HEK293 (cell line): ENCODE results near the gene SLC7A11.

Experiments used
- CTCF ChIA-PET: fragments of 350-600 bp; formaldehyde crosslinking; extraction: SDS; loops from one replicate; lab custom pipeline; 2021; ENCODE audit warnings: antibody characterized with exemption; lab: Yijun Ruan, JAX
- POLR2A ChIA-PET: fragments of 300-600 bp; formaldehyde crosslinking; extraction: SDS; loops from one replicate; lab custom pipeline; 2020; ENCODE audit warnings: antibody characterized with exemption, inconsistent platforms; lab: Yijun Ruan, JAX
- H3K27ac ChIP-seq: fragments of 200-500 bp; sonication (Bioruptor generic); 2 replicates; pipeline ENCODE4 v1.5.1; 2014; ENCODE audit warnings: low read depth, low read length, control low read depth, inconsistent platforms; ENCODE audit errors: extremely low read depth
- H3K36me3 ChIP-seq, 2 experiments: fragments of 200-500 bp in 1 of 2; sonication (Bioruptor generic) in 1 of 2; 1 replicate in 1 of 2; 2 replicates in 1 of 2; pipeline ENCODE4 v1.5.1; 2014 to 2017; ENCODE audit warnings: inconsistent platforms in 2 of 2, low read length in 2 of 2; ENCODE audit not compliant: control insufficient read depth in 2 of 2, insufficient read depth in 1 of 2
- H3K4me1 ChIP-seq: fragments of 200-500 bp; sonication (Bioruptor generic); 2 replicates; pipeline ENCODE4 v1.5.1; 2014; ENCODE audit warnings: mild to moderate bottlenecking, low read length, inconsistent platforms; ENCODE audit not compliant: control insufficient read depth, insufficient read depth
- H3K4me3 ChIP-seq: 2 replicates; pipeline ENCODE4 v1.5.1; 2011; ENCODE audit warnings: low read depth, mild to moderate bottlenecking, control low read depth, low read length, moderate library complexity
- H3K9me3 ChIP-seq: fragments of 200-500 bp; sonication (Bioruptor generic); 2 replicates; pipeline ENCODE4 v1.5.1; 2014; ENCODE audit warnings: low read depth, low read length, inconsistent platforms; ENCODE audit not compliant: control insufficient read depth, insufficient read depth
- GFI1B ChIP-seq: fragments of 450-650 bp; formaldehyde crosslinking; IDR thresholded peaks from 2 replicates; pipeline ENCODE4 v1.5.1; 2016; ENCODE audit warnings: missing biosample characterization, missing genetic modification characterization
- GLI2 ChIP-seq: fragments of 450-650 bp; formaldehyde crosslinking; IDR thresholded peaks from 2 replicates; pipeline ENCODE4; 2017; ENCODE audit warnings: missing biosample characterization, missing genetic modification characterization, low read depth, borderline replicate concordance
- KLF16 ChIP-seq: fragments of 450-650 bp; formaldehyde crosslinking; IDR thresholded peaks from 2 replicates; pipeline ENCODE4 v1.5.1; 2017; ENCODE audit warnings: missing biosample characterization, missing genetic modification characterization
- KLF9 ChIP-seq: fragments of 450-650 bp; formaldehyde crosslinking; IDR thresholded peaks from 2 replicates; pipeline ENCODE4 v1.5.1; 2016; ENCODE audit warnings: missing biosample characterization, missing genetic modification characterization, low read depth
- OSR2 ChIP-seq: fragments of 450-650 bp; formaldehyde crosslinking; IDR thresholded peaks from 2 replicates; pipeline ENCODE4 v1.5.1; 2016; ENCODE audit warnings: missing biosample characterization, missing genetic modification characterization
- SP7 ChIP-seq: fragments of 450-650 bp; formaldehyde crosslinking; IDR thresholded peaks from 2 replicates; pipeline ENCODE4 v1.5.1; 2016; ENCODE audit warnings: missing biosample characterization, missing genetic modification characterization
- YY2 ChIP-seq: fragments of 450-650 bp; formaldehyde crosslinking; IDR thresholded peaks from 2 replicates; pipeline ENCODE4 v1.5.1; 2016; ENCODE audit warnings: missing biosample characterization, missing genetic modification characterization
- ZBTB48 ChIP-seq: fragments of 450-650 bp; formaldehyde crosslinking; IDR thresholded peaks from 2 replicates; pipeline ENCODE4 v1.5.1; 2016; ENCODE audit warnings: missing biosample characterization, missing genetic modification characterization
- ZNF112 ChIP-seq: fragments of 450-650 bp; formaldehyde crosslinking; IDR thresholded peaks from 2 replicates; pipeline ENCODE4 v1.5.0; 2017; ENCODE audit warnings: missing biosample characterization, missing genetic modification characterization
- ZNF132 ChIP-seq: fragments of 450-650 bp; formaldehyde crosslinking; IDR thresholded peaks from 2 replicates; pipeline ENCODE4 v1.5.1; 2017; ENCODE audit warnings: missing biosample characterization, missing genetic modification characterization, borderline replicate concordance
- ZNF133 ChIP-seq: fragments of 450-650 bp; formaldehyde crosslinking; IDR thresholded peaks from 2 replicates; pipeline ENCODE4 v1.5.1; 2016; ENCODE audit warnings: missing biosample characterization, missing genetic modification characterization
- ZNF157 ChIP-seq: fragments of 450-650 bp; formaldehyde crosslinking; IDR thresholded peaks from 2 replicates; pipeline ENCODE4 v1.5.1; 2016; ENCODE audit warnings: missing biosample characterization, missing genetic modification characterization
- ZNF354C ChIP-seq: fragments of 450-650 bp; formaldehyde crosslinking; IDR thresholded peaks from 2 replicates; pipeline ENCODE4 v1.5.1; 2016; ENCODE audit warnings: missing biosample characterization, missing genetic modification characterization, low read depth, borderline replicate concordance
- ZNF426 ChIP-seq: fragments of 450-650 bp; formaldehyde crosslinking; IDR thresholded peaks from 2 replicates; pipeline ENCODE4 v1.5.1; 2017; ENCODE audit warnings: missing biosample characterization, missing genetic modification characterization, mild to moderate bottlenecking, inconsistent platforms, moderate library complexity
- ZNF48 ChIP-seq: fragments of 450-650 bp; formaldehyde crosslinking; IDR thresholded peaks from 2 replicates; pipeline ENCODE4 v1.5.1; 2016; ENCODE audit warnings: missing biosample characterization, missing genetic modification characterization
- ZNF621 ChIP-seq: fragments of 450-650 bp; formaldehyde crosslinking; IDR thresholded peaks from 2 replicates; pipeline ENCODE4 v1.5.1; 2017; ENCODE audit warnings: missing biosample characterization, missing genetic modification characterization
- ZNF645 ChIP-seq: fragments of 450-650 bp; formaldehyde crosslinking; IDR thresholded peaks from 2 replicates; pipeline ENCODE4; 2016; ENCODE audit warnings: missing biosample characterization, missing genetic modification characterization
- ZNF76 ChIP-seq: fragments of 450-650 bp; formaldehyde crosslinking; IDR thresholded peaks from 2 replicates; pipeline ENCODE4; 2016; ENCODE audit warnings: low read depth, missing biosample characterization, missing genetic modification characterization, borderline replicate concordance
- TF ChIP-seq, protein P1 (sequence below): fragments of 450-650 bp; formaldehyde crosslinking; conservative IDR thresholded peaks from 2 replicates; pipeline ENCODE4 v1.5.1; 2016; ENCODE audit warnings: low read depth, missing biosample characterization, missing genetic modification characterization
- TF ChIP-seq, protein P2 (sequence below): fragments of 450-650 bp; formaldehyde crosslinking; IDR thresholded peaks from 2 replicates; pipeline ENCODE4 v1.5.1; 2016; ENCODE audit warnings: missing biosample characterization, missing genetic modification characterization

The SLC7A11 gene

GRCh38 chr4:138255917-138256597 lies 13.9 kb upstream of the SLC7A11 start:
- POLR2A ChIA-PET: no interaction called here
- TF ChIP-seq ZNF621 (tag by site-specific recombination): no peak
- no peak for TF ChIP-seq ZNF133
- no peak for TF ChIP-seq GLI2 (tag by site-specific recombination)
- TF ChIP-seq ZBTB48 (tag by site-specific recombination): no peak
- TF ChIP-seq ZNF645: no peak
- no peak for TF ChIP-seq KLF9 (tag by site-specific recombination)
- TF ChIP-seq KLF16 (tag by site-specific recombination): no peak
- TF ChIP-seq SP7 (tag by site-specific recombination): no peak
- TF ChIP-seq GFI1B: no peak
- TF ChIP-seq ZNF48 (tag by site-specific recombination): no peak
- TF ChIP-seq OSR2 (tag by site-specific recombination): no peak
- CTCF ChIA-PET: interaction anchor here (1.0 kb wide), 1 partner anchor 8 kb away, joined by 3 read pairs; no protein-coding TSS in a partner anchor
- Histone ChIP-seq H3K9me3 (no peaks in the 10 kb centered on the region), H3K36me3 (no peaks in the 10 kb centered on the region), H3K4me3 (no peak overlapping the region), H3K4me1 (no peaks in the 10 kb centered on the region), H3K27ac (no peak overlapping the region)

GRCh38 chr4:138252551-138252950 lies 10.4 kb upstream of the SLC7A11 start:
- Histone ChIP-seq H3K36me3 (no peaks in the 10 kb centered on the region), H3K9me3 (no peaks in the 10 kb centered on the region), H3K4me3 (no peak overlapping the region), H3K27ac (no peak overlapping the region), H3K4me1 (no peaks in the 10 kb centered on the region)
- POLR2A ChIA-PET: no interaction called here
- CTCF ChIA-PET: no interaction called here
- TF ChIP-seq YY2 (tag by site-specific recombination) (no peak), ZNF76 (tag by site-specific recombination) (no peak), ZNF157 (no peak), ZNF354C (no peak), ZNF112 (tag by site-specific recombination) (no peak), ZNF132 (tag by site-specific recombination) (no peak), ZNF426 (no peak)
- TF ChIP-seq, protein P1, sequence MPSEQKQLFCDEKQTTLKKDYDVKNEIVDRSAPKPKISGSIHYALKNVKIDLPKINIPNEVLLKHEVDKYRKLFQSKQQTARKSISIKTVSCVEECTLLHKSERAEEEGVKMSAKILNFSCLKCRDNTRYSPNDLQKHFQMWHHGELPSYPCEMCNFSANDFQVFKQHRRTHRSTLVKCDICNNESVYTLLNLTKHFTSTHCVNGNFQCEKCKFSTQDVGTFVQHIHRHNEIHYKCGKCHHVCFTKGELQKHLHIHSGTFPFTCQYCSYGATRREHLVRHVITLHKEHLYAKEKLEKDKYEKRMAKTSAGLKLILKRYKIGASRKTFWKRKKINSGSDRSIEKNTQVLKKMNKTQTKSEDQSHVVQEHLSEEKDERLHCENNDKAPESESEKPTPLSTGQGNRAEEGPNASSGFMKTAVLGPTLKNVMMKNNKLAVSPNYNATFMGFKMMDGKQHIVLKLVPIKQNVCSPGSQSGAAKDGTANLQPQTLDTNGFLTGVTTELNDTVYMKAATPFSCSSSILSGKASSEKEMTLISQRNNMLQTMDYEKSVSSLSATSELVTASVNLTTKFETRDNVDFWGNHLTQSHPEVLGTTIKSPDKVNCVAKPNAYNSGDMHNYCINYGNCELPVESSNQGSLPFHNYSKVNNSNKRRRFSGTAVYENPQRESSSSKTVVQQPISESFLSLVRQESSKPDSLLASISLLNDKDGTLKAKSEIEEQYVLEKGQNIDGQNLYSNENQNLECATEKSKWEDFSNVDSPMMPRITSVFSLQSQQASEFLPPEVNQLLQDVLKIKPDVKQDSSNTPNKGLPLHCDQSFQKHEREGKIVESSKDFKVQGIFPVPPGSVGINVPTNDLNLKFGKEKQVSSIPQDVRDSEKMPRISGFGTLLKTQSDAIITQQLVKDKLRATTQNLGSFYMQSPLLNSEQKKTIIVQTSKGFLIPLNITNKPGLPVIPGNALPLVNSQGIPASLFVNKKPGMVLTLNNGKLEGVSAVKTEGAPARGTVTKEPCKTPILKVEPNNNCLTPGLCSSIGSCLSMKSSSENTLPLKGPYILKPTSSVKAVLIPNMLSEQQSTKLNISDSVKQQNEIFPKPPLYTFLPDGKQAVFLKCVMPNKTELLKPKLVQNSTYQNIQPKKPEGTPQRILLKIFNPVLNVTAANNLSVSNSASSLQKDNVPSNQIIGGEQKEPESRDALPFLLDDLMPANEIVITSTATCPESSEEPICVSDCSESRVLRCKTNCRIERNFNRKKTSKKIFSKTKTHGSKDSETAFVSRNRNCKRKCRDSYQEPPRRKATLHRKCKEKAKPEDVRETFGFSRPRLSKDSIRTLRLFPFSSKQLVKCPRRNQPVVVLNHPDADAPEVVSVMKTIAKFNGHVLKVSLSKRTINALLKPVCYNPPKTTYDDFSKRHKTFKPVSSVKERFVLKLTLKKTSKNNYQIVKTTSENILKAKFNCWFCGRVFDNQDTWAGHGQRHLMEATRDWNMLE (tag by site-specific recombination): no peak
- TF ChIP-seq, protein P2, sequence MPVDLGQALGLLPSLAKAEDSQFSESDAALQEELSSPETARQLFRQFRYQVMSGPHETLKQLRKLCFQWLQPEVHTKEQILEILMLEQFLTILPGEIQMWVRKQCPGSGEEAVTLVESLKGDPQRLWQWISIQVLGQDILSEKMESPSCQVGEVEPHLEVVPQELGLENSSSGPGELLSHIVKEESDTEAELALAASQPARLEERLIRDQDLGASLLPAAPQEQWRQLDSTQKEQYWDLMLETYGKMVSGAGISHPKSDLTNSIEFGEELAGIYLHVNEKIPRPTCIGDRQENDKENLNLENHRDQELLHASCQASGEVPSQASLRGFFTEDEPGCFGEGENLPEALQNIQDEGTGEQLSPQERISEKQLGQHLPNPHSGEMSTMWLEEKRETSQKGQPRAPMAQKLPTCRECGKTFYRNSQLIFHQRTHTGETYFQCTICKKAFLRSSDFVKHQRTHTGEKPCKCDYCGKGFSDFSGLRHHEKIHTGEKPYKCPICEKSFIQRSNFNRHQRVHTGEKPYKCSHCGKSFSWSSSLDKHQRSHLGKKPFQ (tag by site-specific recombination): no peak
